H1 (cell line): ENCODE results near the gene NFATC1. TPM values are rescaled to one million over a fixed set of nuclear protein-coding genes. Genes with fewer than 3 reads are reported as not detected.

ENCODE experiments used
- CHD7 ChIP-seq: fragments of 300-600 bp; sonication (generic); IDR thresholded peaks from 2 replicates; pipeline ENCODE4 v1.7.1; 2012; ENCODE audit warnings: low read length, moderate library complexity, mild to moderate bottlenecking, inconsistent platforms; ENCODE audit not compliant: insufficient replicate concordance
- KDM4A ChIP-seq: IDR thresholded peaks from one replicate; pipeline ENCODE4 v1.7.1; 2012; ENCODE audit warnings: low read depth, mild to moderate bottlenecking, moderate library complexity, low read length, inconsistent platforms; ENCODE audit not compliant: severe bottlenecking
- SUZ12 ChIP-seq: fragments of 200-600 bp; sonication (generic); IDR thresholded peaks from 2 replicates; pipeline ENCODE4 v1.6.1; 2012; ENCODE audit warnings: mild to moderate bottlenecking, inconsistent platforms, low read length, moderate library complexity, mixed read lengths
- polyA plus RNA-seq, 7 experiments: library from polyadenylated mRNA; depleted of rRNA in 3 of 7; stranded (reverse) in 5 of 7; unstranded in 2 of 7; fragments of >200 nt in 5 of 7; fragments of 200-250 nt in 2 of 7; gene quantifications; 1 replicate in 5 of 7; 2 replicates in 1 of 7; 4 replicates in 1 of 7; pipeline versions ENCODE4 v1.2.1 to v1.2.3, GENCODE V29; 2011 to 2013; ENCODE audit warnings: missing spikeins in 2 of 7, mixed read lengths in 2 of 7
- total RNA-seq: library from RNA; stranded (reverse); fragmentation: NEBNext Ultra II Directional; extraction: Animal tissue kit (Norgen Biotek cat#: 25700); gene quantifications from 2 replicates; pipeline ENCODE4 v1.2.1, GENCODE V29; 2021

NFATC1 gene
- total and polyA plus RNA-seq, 2 of the 8 experiments (the other 6 are each of a cell fraction or from before 2014, with no cell fraction given), result 2.0 to 6.6 TPM

GRCh38 chr18:79572848-79573451 lies 177.2 kb downstream of the NFATC1 start (continued):
- TF ChIP-seq CHD7 (no peak), SUZ12 (no peak), KDM4A (no peak)
